Endothelial cell of umbilical vein (primary cell): ENCODE results near the gene FOXM1. TPM values are rescaled to one million over a fixed set of nuclear protein-coding genes. Genes with fewer than 3 reads are reported as not detected.

Experiments
- Bru-seq: library from RNA; stranded (reverse); fragments of 400-500 nt; gene quantifications from one replicate; lab custom pipeline; 2021; lab: Mats Ljungman, UMichigan
- BruChase-seq, 2 experiments: library from RNA; stranded (reverse); fragments of 400-500 nt; gene quantifications; one replicate each; lab custom pipeline; 2021; lab: Mats Ljungman, UMichigan
- BruUV-seq: library from RNA; stranded (reverse); fragments of 400-500 nt; replicated peaks from 2 replicates; lab custom pipeline; 2021; lab: Mats Ljungman, UMichigan
- CTCF ChIA-PET: fragments of 300-600, 350-600 bp; sonication (Branson Sonifier 250); formaldehyde crosslinking; loops from one replicate; lab custom pipeline; 2021; ENCODE audit warnings: antibody characterized with exemption, inconsistent platforms; lab: Charles Lee
- POLR2A ChIA-PET: fragments of 300-600, 350-600 bp; sonication (Branson Sonifier 250); formaldehyde crosslinking; loops from one replicate; lab custom pipeline; 2021; ENCODE audit warnings: antibody characterized with exemption, inconsistent platforms; lab: Charles Lee
- DNase-seq: peaks from one replicate; pipeline ENCODE4 v3.0.0-alpha.2; 2011; ENCODE audit warnings: low read depth, low spot score
- FAIRE-seq: peaks from 2 replicates; lab custom pipeline; 2011; peaks lifted over from hg19 to GRCh38; lab: Jason Lieb, UNC
- H2AFZ ChIP-seq: 2 replicates; pipeline ENCODE4 v1.6.0; 2012; ENCODE audit warnings: low read depth, low read length, control low read depth, inconsistent platforms
- H3K27ac ChIP-seq: 2 replicates; pipeline ENCODE4 v1.5.1; 2011; ENCODE audit warnings: low read depth, mild to moderate bottlenecking, control low read depth, low read length, moderate library complexity; ENCODE audit not compliant: insufficient read depth
- H3K27me3 ChIP-seq, 2 experiments: 2 replicates each; pipeline versions ENCODE4 v1.6.0 to v1.6.1; 2011; ENCODE audit warnings: low read length in 2 of 2, mixed read lengths in 1 of 2; ENCODE audit not compliant: control insufficient read depth in 2 of 2, insufficient read depth in 2 of 2
- H3K36me3 ChIP-seq, 2 experiments: 2 replicates in 1 of 2; 3 replicates in 1 of 2; pipeline ENCODE4 v1.5.1; 2011; ENCODE audit warnings: low read length in 2 of 2, mild to moderate bottlenecking in 1 of 2, moderate library complexity in 1 of 2; ENCODE audit not compliant: control insufficient read depth in 2 of 2, insufficient read depth in 2 of 2; ENCODE audit errors: extremely low read depth in 1 of 2
- H3K4me1 ChIP-seq: 3 replicates; pipeline ENCODE4 v1.5.1; 2011; ENCODE audit warnings: mild to moderate bottlenecking, low read length; ENCODE audit not compliant: control insufficient read depth, insufficient read depth; ENCODE audit errors: extremely low read depth
- H3K4me2 ChIP-seq: 2 replicates; pipeline ENCODE4 v1.6.1; 2011; ENCODE audit warnings: low read length, control low read depth, mixed read lengths; ENCODE audit not compliant: insufficient read depth
- H3K4me3 ChIP-seq, 3 experiments: fragments of 200-600 bp in 1 of 3; sonication (generic), shearing (Covaris generic) in 1 of 3; replicated peaks in 1 of 3; 2 replicates each; pipeline ENCODE4 v1.5.1; 2011 to 2016; ENCODE audit warnings: control low read depth in 3 of 3, low read length in 3 of 3, mild to moderate bottlenecking in 2 of 3, inconsistent platforms in 1 of 3, low read depth in 1 of 3, moderate library complexity in 1 of 3; ENCODE audit not compliant: insufficient read depth in 1 of 3
- H3K79me2 ChIP-seq: 2 replicates; pipeline ENCODE4 v1.6.0; 2012; ENCODE audit warnings: low read length, inconsistent platforms; ENCODE audit not compliant: control insufficient read depth, insufficient read depth
- H3K9ac ChIP-seq: replicated peaks from 2 replicates; pipeline ENCODE3; 2011; ENCODE audit warnings: low read length, control low read depth; ENCODE audit not compliant: insufficient read depth; ENCODE audit errors: extremely low read depth
- H3K9me1 ChIP-seq: replicated peaks from 3 replicates; pipeline ENCODE4 v1.6.0; 2011; ENCODE audit warnings: mild to moderate bottlenecking, low read length; ENCODE audit not compliant: control insufficient read depth, insufficient read depth; ENCODE audit errors: extremely low read depth
- H3K9me3 ChIP-seq: replicated peaks from 2 replicates; pipeline ENCODE4 v1.5.1; 2012; ENCODE audit warnings: low read length, inconsistent platforms; ENCODE audit not compliant: control insufficient read depth, insufficient read depth
- H4K20me1 ChIP-seq: replicated peaks from 2 replicates; pipeline ENCODE3; 2011; ENCODE audit warnings: mild to moderate bottlenecking, low read length; ENCODE audit not compliant: control insufficient read depth, insufficient read depth; ENCODE audit errors: extremely low read depth
- EZH2 ChIP-seq: IDR thresholded peaks from 2 replicates; pipeline ENCODE4 v1.6.1; 2012; ENCODE audit warnings: borderline replicate concordance, low read depth, mild to moderate bottlenecking, moderate library complexity, low read length, inconsistent platforms; ENCODE audit not compliant: severe bottlenecking
- FOS ChIP-seq: IDR thresholded peaks from 2 replicates; pipeline ENCODE4 v1.6.1; 2011; ENCODE audit warnings: mild to moderate bottlenecking, low read length, moderate library complexity, borderline replicate concordance; ENCODE audit not compliant: insufficient read depth
- GATA2 ChIP-seq: IDR thresholded peaks from 2 replicates; pipeline ENCODE4 v1.7.0; 2011; ENCODE audit warnings: low read depth, mild to moderate bottlenecking, moderate library complexity, mixed read lengths, low read length; ENCODE audit not compliant: insufficient read length, insufficient read depth
- JUN ChIP-seq: IDR thresholded peaks from 2 replicates; pipeline ENCODE4 v1.6.1; 2011; ENCODE audit warnings: borderline replicate concordance, low read depth; ENCODE audit not compliant: insufficient read length, insufficient read depth
- MYC ChIP-seq: IDR thresholded peaks from one replicate; pipeline ENCODE4 v1.6.1; 2011; ENCODE audit warnings: mild to moderate bottlenecking, low read depth, low read length
- POLR2A ChIP-seq: IDR thresholded peaks from 2 replicates; pipeline ENCODE4 v1.6.1; 2012; ENCODE audit warnings: low read depth, mild to moderate bottlenecking, control low read depth, low read length
- POLR2AphosphoS5 ChIP-seq: IDR thresholded peaks from 2 replicates; pipeline ENCODE4 v1.6.1; 2012; ENCODE audit warnings: low read depth, mild to moderate bottlenecking, control low read depth, low read length, moderate library complexity; ENCODE audit not compliant: insufficient read depth
- dilution Hi-C: fragments of 300-500 bp; cut with MboI; formaldehyde crosslinking; loops from one replicate; pipeline ENCODE4 v1.15.0; 2019; ENCODE audit warnings: low sequenced_read_pairs; ENCODE audit not compliant: extremely low pct_ligation_motif_present
- intact Hi-C: fragments of 100-400 bp; cut with micrococcal nuclease; formaldehyde crosslinking; loops from one replicate; pipeline ENCODE4 v1.10.0; 2022
- long read RNA-seq: library from polyadenylated mRNA; stranded (forward); transcript quantifications from one replicate; pipeline ENCODE4 v2.0.0, GENCODE V29; 2021
- polyA minus RNA-seq, 3 experiments: library from RNA; depleted of rRNA, polyadenylated mRNA; stranded (reverse); fragments of >200 nt; gene quantifications; 1 replicate in 1 of 3; 2 replicates in 2 of 3; pipeline ENCODE4 v1.2.3, GENCODE V29; 2011
- polyA plus RNA-seq, 4 experiments: library from polyadenylated mRNA; depleted of rRNA in 3 of 4; stranded (reverse) in 3 of 4; unstranded in 1 of 4; fragments of >200 nt; gene quantifications; 2 replicates each; pipeline versions ENCODE4 v1.2.1 to v1.2.3, GENCODE V29; 2011 to 2012; ENCODE audit warnings: missing spikeins in 1 of 4
- total RNA-seq: library from RNA; stranded (reverse); gene quantifications from 2 replicates; pipeline ENCODE4 v1.2.3, GENCODE V29; 2021
- TF ChIP-seq, protein P1 (sequence below), 2 donors: IDR thresholded peaks; 1 replicate in 1 of 2; 2 replicates in 1 of 2; pipeline ENCODE4 v1.5.1; 2011; ENCODE audit warnings: low read length in 2 of 2, mild to moderate bottlenecking in 2 of 2, moderate library complexity in 2 of 2, control low read depth in 1 of 2, inconsistent platforms in 1 of 2, low read depth in 1 of 2; ENCODE audit not compliant: insufficient read depth in 1 of 2; ENCODE audit errors: extremely low read depth in 1 of 2
- TF ChIP-seq, protein P2 (sequence below): IDR thresholded peaks from 2 replicates; pipeline ENCODE4 v1.6.1; 2011; ENCODE audit not compliant: insufficient read depth, insufficient read length

Gene FOXM1, protein sequence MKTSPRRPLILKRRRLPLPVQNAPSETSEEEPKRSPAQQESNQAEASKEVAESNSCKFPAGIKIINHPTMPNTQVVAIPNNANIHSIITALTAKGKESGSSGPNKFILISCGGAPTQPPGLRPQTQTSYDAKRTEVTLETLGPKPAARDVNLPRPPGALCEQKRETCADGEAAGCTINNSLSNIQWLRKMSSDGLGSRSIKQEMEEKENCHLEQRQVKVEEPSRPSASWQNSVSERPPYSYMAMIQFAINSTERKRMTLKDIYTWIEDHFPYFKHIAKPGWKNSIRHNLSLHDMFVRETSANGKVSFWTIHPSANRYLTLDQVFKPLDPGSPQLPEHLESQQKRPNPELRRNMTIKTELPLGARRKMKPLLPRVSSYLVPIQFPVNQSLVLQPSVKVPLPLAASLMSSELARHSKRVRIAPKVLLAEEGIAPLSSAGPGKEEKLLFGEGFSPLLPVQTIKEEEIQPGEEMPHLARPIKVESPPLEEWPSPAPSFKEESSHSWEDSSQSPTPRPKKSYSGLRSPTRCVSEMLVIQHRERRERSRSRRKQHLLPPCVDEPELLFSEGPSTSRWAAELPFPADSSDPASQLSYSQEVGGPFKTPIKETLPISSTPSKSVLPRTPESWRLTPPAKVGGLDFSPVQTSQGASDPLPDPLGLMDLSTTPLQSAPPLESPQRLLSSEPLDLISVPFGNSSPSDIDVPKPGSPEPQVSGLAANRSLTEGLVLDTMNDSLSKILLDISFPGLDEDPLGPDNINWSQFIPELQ
- total RNA-seq (110 and 136 TPM in 2 replicates), polyA plus RNA-seq (34.0 and 43.5 TPM in 2 replicates), polyA minus RNA-seq (42.6 and 49.4 TPM in 2 replicates), Bru-seq, nascent RNA (percentile 76 among the genes with signal in this experiment), BruChase-seq, experiment 1, labeled RNA remaining after a 6-hour chase (percentile 93 among the genes with signal in this experiment), BruChase-seq, experiment 2, labeled RNA remaining after a 2-hour chase (percentile 80 among the genes with signal in this experiment)
- polyA plus RNA-seq (2011; cell fraction: cytosol; rRNA removed), result 70.0 and 78.4 TPM in 2 replicates
- polyA plus RNA-seq (2011; cell fraction: nucleus; rRNA removed), result 54.3 and 66.6 TPM in 2 replicates
- 32.7 and 83.2 TPM in 2 replicates for polyA plus RNA-seq (2012)
- 71.7 TPM for polyA minus RNA-seq (2011; cell fraction: cytosol; rRNA and poly(A)+ RNA removed)
- polyA minus RNA-seq (2011; cell fraction: nucleus; rRNA and poly(A)+ RNA removed), result 23.9 and 32.7 TPM in 2 replicates
- long read RNA-seq, transcript FOXM1-202 (9 exons, 3,315 nt), result major isoform, 13 of 418 reads
- long read RNA-seq, partial matches to known transcripts, result 4 of 418 reads
- long read RNA-seq, other reads (novel, unspliced or antisense), result 398 of 418 reads

DNA sequence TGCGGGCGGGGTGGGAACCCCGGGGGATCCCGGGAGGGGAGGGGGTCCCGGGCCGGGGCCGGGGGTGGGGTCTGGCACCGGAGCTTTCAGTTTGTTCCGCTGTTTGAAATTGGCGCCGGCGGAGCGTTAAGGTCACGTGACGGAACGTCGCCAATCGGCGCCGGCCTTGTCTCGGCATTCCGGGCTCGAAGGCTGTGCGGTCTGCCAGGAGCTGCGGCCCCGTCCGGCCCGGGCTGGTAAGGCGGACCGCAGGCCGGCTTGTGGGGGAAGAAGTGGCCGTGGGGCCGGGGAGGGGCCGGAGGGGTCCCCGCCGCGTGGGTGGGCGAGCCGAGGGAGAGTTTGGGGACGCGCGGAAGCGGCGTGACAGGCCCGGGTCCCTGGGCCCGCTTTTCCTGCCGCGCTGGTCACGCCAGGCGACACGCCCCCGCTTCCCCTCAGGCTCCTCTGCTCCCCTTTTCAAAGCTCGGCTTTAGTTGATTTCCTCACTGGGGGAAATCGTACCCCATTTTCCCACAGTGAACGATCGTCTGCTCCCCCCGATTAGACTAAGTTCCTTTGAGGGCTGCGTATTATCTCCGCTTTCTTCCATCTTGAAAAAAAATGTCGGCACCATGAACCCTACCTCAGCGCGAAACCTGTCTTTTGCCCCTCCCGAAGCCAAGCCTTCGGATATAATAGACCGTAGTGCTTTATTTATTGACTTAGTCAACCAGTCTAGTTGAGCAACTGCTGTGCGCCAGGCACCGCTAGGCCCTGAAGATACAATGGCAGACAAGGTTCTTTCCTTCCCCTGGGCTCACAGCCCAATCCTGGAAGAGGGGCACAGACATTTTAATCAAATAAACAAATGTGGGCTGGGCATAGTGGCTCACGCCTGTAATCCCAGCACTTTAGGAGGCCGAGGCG, at the start of gene FOXM1, which contains the start of gene RHNO1:
Gene FOXM1, minus strand, starts transcription at position 128 of the 906 bp plus-strand sequence. CDS start 2,696 bp downstream, outside the sequence.
Gene RHNO1, plus strand, starts transcription at position 177 of the 906 bp plus-strand sequence. CDS start 8,144 bp downstream, outside the sequence.
- H3K36me3 ChIP-seq, result no peaks in the 10 kb centered on the region
- H2AFZ ChIP-seq, result peak within 1 kb of the TSS; percentile 99
- ChIA-PET CTCF (interaction anchor here (0.9 to 2.9 kb wide), 14 partner anchors 8 to 165 kb away, joined by 3 to 21 read pairs (median 6); partner anchors contain the start of genes TEX52 and TULP3), POLR2A (interaction anchor here (0.6 to 0.8 kb wide), 2 partner anchors 13 to 29 kb away, joined by 3 to 5 read pairs; partner anchors contain the start of gene TULP3)
- no peaks in the 10 kb centered on the region for H3K9me3 ChIP-seq
- TSS peak; percentile 78 for BruUV-seq
- DNase-seq (peak; percentile 90), FAIRE-seq (peak; percentile 87)
- H4K20me1 ChIP-seq, result no peaks in the 10 kb centered on the region
- no peak for TF ChIP-seq MYC
- TF ChIP-seq EZH2, result no peak
- TF ChIP-seq FOS, result no peak
- no peak for TF ChIP-seq JUN
- peak; percentile 81 for TF ChIP-seq POLR2A
- no peak for TF ChIP-seq GATA2
- TF ChIP-seq, protein P1, sequence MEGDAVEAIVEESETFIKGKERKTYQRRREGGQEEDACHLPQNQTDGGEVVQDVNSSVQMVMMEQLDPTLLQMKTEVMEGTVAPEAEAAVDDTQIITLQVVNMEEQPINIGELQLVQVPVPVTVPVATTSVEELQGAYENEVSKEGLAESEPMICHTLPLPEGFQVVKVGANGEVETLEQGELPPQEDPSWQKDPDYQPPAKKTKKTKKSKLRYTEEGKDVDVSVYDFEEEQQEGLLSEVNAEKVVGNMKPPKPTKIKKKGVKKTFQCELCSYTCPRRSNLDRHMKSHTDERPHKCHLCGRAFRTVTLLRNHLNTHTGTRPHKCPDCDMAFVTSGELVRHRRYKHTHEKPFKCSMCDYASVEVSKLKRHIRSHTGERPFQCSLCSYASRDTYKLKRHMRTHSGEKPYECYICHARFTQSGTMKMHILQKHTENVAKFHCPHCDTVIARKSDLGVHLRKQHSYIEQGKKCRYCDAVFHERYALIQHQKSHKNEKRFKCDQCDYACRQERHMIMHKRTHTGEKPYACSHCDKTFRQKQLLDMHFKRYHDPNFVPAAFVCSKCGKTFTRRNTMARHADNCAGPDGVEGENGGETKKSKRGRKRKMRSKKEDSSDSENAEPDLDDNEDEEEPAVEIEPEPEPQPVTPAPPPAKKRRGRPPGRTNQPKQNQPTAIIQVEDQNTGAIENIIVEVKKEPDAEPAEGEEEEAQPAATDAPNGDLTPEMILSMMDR (IDR thresholded peaks at IDR 0.05; ENCODE audit: extremely low read depth in 1 of 2, insufficient read depth in 1 of 2, low read depth in 1 of 2, low read length in 2 of 2), result peak in 1 of 2 donors; percentile 24
- TF ChIP-seq POLR2AphosphoS5, result peak; percentile 83
- TF ChIP-seq, protein P2, sequence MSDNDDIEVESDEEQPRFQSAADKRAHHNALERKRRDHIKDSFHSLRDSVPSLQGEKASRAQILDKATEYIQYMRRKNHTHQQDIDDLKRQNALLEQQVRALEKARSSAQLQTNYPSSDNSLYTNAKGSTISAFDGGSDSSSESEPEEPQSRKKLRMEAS, result peak; percentile 94
- peak within 1 kb of the TSS; percentile 88 for H3K27ac ChIP-seq
- peaks cover 77% of the 10 kb centered on the region for H3K79me2 ChIP-seq
- no peaks in the 10 kb centered on the region for H3K9me1 ChIP-seq
- H3K4me2 ChIP-seq, result peak within 1 kb of the TSS; percentile 79
- peaks cover 17% of the 10 kb centered on the region for H3K4me1 ChIP-seq
- dilution Hi-C loops, result no loop called here
- intact Hi-C loops, result loop anchor here (1.0 to 2.0 kb wide), 3 partner anchors 13 to 157 kb away; partner anchors contain the start of gene TULP3
- peak within 1 kb of the TSS; percentile 56 to 99 (median 99) for H3K4me3 ChIP-seq
- H3K27me3 ChIP-seq, result no peaks in the 10 kb centered on the region
- peak within 1 kb of the TSS; percentile 97 for H3K9ac ChIP-seq
